HUES48 (cell line): ENCODE results near the gene MGLL.

Experiments used
- H3K27ac ChIP-seq: one replicate; pipeline ENCODE4 v1.7.0; 2013; ENCODE audit warnings: low read depth, low read length, inconsistent platforms
- H3K27me3 ChIP-seq: 2 replicates; pipeline ENCODE4 v1.6.1; 2013; ENCODE audit warnings: mild to moderate bottlenecking, low read length; ENCODE audit not compliant: control insufficient read depth, insufficient read depth
- H3K36me3 ChIP-seq: 2 replicates; pipeline ENCODE4 v1.6.1; 2013; ENCODE audit warnings: low read length; ENCODE audit not compliant: control insufficient read depth, insufficient read depth
- H3K4me1 ChIP-seq: 2 replicates; pipeline ENCODE4 v1.6.1; 2013; ENCODE audit warnings: mild to moderate bottlenecking, low read length; ENCODE audit not compliant: control insufficient read depth, insufficient read depth
- H3K4me3 ChIP-seq: 2 replicates; pipeline ENCODE4 v1.5.1; 2013; ENCODE audit warnings: mild to moderate bottlenecking, low read depth, low read length
- H3K9ac ChIP-seq: 2 replicates; pipeline ENCODE4 v1.6.1; 2013; ENCODE audit warnings: mild to moderate bottlenecking, low read depth, low read length, moderate library complexity
- H3K9me3 ChIP-seq: 2 replicates; pipeline ENCODE4 v1.6.1; 2013; ENCODE audit warnings: low read length; ENCODE audit not compliant: control insufficient read depth, insufficient read depth

MGLL gene

DNA sequence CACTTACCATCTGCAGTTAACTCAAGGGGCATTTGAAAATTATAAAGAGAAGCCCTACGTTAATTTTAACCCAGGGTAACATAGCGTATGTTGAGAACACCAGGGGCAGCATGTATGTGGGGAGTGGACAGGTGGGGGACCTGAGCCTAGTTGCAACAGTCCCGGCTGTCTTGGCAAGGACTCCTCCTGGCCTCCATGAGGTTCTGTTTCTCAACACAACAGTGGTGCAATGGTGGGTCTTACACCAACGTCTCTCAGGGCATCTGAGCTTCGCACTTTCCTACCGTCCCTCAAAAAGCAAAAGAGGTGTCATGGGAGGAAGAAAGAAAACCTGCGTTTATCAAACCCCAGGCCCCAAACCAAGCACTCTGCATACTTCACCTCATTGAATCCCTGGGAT, 50.6 kb downstream of the MGLL start:
- H3K27me3 ChIP-seq, result no peaks in the 10 kb centered on the region
- H3K9me3 ChIP-seq, result no peaks in the 10 kb centered on the region
- H3K36me3 ChIP-seq, result no peaks in the 10 kb centered on the region
- H3K4me1 ChIP-seq, result no peaks in the 10 kb centered on the region
- H3K9ac ChIP-seq, result no peak overlapping the region
- no peak overlapping the region for H3K27ac ChIP-seq
- H3K4me3 ChIP-seq, result no peak overlapping the region

DNA sequence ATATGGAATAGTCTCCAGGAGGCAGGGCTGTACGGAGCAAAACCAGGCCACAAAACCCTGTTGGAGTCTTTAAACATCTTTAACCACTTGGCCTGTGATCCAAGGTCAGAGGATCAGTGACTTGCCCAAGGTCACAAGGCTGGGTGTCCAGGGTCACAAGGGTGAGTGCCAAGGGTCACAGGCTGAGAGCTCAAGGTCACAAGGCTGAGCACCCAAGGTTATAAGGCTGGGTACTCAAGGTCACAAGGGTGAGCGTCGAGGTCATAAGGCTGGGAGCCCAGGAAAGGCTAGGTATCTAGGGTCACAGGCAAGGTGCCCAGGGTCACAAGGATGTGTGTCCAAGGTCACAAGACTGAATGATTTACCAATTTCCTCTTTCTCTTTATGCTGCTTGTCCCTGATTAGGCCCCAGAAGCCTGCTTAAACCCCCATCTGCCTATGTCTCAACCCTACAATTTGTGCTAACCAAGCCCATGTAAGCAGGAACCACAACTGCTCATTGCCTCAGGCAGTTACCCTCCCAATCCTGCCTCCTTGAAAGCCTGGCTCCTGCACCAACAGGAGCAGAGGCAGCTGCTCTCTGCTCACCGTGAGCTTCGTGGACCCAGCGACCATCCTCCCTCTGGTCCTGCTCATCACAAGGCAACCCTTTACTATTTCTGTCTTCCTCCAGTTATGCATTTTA, 51.5 kb downstream of the MGLL start:
- no peaks in the 10 kb centered on the region for H3K27me3 ChIP-seq
- no peaks in the 10 kb centered on the region for H3K9me3 ChIP-seq
- no peak overlapping the region for H3K9ac ChIP-seq
- H3K36me3 ChIP-seq, result no peaks in the 10 kb centered on the region
- no peak overlapping the region for H3K4me3 ChIP-seq
- H3K27ac ChIP-seq, result no peak overlapping the region
- H3K4me1 ChIP-seq, result no peaks in the 10 kb centered on the region

DNA sequence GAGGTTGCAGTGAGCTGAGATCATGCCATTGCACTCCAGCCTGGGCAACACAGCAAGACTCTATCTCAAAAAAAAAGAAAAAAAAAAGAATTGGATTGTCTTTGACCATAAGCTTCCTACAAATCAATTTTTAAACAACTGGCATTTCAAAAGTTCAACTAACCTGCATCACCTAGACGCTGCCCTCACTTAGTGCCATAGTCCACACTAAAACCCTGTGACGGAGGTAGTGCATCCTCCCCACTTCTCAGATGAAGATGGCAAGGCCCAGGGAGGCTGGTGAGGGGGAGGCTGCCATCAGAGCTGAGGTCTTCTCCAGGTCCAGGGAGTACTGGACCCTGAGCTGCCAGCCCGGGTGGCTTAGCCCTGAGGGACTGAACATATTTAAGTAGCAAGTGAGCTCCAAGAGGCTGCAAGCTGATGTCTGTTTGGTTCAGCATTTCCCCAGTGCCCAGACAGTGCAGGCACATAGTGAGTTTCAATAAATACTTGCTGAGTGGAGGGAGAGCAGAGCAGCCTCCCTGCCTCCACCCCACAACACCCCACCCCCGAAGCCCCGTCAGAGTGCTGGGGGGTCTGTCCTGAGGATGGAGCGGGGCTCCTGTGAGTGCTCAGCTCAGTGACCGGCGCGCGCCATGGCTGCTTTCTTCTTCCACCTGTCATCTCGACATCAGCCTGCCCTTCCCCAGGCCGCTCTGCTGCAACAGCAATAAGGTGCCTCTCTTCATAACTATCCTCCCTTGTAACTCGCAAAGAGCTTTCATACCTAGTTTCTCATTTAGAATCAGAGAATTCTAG, 52.8 kb downstream of the MGLL start:
- no peak overlapping the region for H3K9ac ChIP-seq
- no peaks in the 10 kb centered on the region for H3K9me3 ChIP-seq
- H3K4me1 ChIP-seq, result no peaks in the 10 kb centered on the region
- no peaks in the 10 kb centered on the region for H3K27me3 ChIP-seq
- H3K36me3 ChIP-seq, result no peaks in the 10 kb centered on the region
- no peak overlapping the region for H3K27ac ChIP-seq
- no peak overlapping the region for H3K4me3 ChIP-seq

DNA sequence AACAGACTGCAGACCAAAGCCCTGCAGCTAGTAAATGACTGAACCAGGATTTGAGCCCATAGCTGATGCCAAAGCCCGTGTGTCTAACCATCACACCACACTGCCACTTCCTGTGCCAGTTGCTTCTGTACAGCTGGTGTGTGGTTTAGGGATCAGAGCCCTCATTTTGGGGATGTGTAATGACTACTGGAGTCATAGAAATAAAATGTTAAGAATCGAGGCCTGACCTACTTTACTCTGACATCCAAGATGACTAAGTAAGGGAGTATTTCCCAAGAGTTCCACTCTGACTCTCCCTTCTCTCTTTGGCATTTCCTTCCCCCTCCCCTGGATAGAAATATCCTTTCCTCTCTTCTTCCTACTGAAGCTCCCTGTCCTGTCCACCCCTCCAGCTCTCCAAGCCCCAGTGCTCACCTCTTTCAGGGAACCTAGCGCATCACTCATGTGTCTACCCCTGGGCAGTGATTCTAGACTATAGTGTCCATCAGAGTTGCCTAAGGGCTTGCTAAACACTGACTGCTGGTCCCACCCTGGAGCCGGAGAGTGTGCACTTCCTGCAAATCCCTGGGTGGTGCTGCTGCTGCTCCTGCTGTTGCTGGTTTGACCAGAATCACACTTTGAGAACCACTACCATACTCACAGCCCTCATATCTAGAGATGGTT, 53.8 kb downstream of the MGLL start:
- H3K36me3 ChIP-seq, result no peaks in the 10 kb centered on the region
- H3K9ac ChIP-seq, result no peak overlapping the region
- no peaks in the 10 kb centered on the region for H3K27me3 ChIP-seq
- H3K27ac ChIP-seq, result no peak overlapping the region
- H3K9me3 ChIP-seq, result no peaks in the 10 kb centered on the region
- H3K4me1 ChIP-seq, result no peaks in the 10 kb centered on the region
- H3K4me3 ChIP-seq, result no peak overlapping the region

DNA sequence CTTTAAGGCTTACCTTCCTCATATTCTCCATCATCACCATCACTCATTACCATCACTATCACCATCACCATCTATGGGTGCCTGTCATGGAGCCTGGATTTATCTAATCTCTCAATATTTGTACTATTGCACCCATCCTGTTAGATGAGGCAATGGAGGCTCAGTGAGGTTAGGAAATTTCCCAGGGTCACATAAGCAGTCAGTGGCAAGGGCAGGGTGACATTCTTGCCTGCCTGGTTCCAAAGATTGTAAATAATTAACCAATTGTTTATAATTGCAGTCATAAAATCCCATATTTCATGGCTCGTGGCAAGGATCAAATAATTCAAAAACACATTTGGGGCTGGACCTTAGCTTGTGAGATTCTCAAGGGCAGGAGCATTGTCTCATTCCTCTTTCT, 55.2 kb downstream of the MGLL start:
- H3K27ac ChIP-seq, result no peak overlapping the region

DNA sequence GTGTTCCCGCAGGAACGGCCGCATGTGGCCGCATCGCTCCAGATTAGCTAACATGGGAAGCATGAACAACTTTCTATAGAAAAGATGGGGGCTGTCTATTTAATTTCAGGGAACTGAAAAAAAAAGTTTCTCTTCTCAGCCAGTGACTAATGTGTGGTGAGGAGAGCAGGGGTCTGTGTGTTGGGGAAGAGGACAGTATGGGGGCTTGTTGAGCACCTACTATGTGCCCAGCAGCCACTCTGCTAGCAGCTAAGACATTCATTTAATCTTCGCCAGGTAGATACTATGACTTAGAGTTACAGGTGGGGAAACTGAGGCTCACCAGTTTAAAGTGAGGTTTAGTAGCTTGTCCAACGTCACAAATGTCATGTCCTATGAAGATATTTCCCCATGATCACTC, 56.6 kb downstream of the MGLL start:
- Histone ChIP-seq H3K27ac (no peak overlapping the region), H3K4me1 (no peaks in the 10 kb centered on the region), H3K4me3 (no peak overlapping the region), H3K27me3 (no peaks in the 10 kb centered on the region), H3K9me3 (no peaks in the 10 kb centered on the region), H3K36me3 (no peaks in the 10 kb centered on the region), H3K9ac (no peak overlapping the region)

More for the DNA sequence above, 55.2 kb downstream of the MGLL start:
- Histone ChIP-seq H3K36me3 (no peaks in the 10 kb centered on the region), H3K9ac (no peak overlapping the region), H3K4me1 (no peaks in the 10 kb centered on the region), H3K4me3 (no peak overlapping the region), H3K27me3 (no peaks in the 10 kb centered on the region), H3K9me3 (no peaks in the 10 kb centered on the region)

DNA sequence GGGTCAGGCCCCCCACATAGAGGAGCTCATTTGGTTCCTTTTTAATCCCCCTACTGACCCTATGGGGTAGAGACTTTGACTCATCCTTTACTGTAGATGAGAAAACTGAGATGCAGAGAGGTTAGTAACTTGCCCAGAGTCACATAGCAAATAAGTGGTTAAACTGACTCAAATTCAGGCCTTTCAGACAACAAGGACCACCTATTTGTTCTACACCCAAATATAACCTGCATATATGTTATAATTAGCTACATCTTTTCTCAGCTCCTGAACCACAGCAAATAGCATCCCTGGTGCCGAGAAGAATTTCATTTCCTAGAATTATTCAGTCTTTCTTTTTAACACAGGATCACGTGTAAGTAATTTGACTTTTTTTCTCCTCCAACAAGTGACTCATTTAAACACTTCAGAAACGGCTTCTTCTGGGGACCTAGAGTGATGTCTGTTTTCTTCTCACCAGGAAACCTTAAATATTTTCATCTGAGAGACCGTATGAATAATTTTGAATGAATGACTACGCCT, 57.4 kb downstream of the MGLL start:
- Histone ChIP-seq H3K27ac (no peak overlapping the region), H3K4me3 (no peak overlapping the region), H3K27me3 (no peaks in the 10 kb centered on the region), H3K36me3 (no peaks in the 10 kb centered on the region), H3K9ac (no peak overlapping the region), H3K9me3 (no peaks in the 10 kb centered on the region), H3K4me1 (no peaks in the 10 kb centered on the region)

DNA sequence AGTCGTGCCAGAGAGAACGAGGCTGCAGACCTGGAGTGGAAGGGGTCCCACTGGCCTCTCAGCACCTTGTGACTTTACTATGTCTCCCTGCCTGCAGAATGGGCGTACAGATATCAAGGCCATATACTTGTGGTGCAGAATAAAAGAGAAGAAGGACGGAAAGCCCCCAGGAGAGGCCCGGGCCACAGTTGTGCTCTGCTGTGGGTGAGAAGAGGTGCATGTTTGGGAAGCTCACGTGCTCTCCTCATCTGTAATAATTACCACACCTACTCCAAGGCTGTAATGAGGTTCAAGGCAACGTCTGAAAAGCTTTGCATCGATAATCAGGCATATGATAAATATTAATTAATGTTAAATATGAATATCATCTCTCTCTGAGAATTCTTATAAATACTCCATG, 58.0 kb downstream of the MGLL start:
- Histone ChIP-seq H3K27me3 (no peaks in the 10 kb centered on the region), H3K4me1 (no peaks in the 10 kb centered on the region), H3K9ac (no peak overlapping the region), H3K27ac (no peak overlapping the region), H3K9me3 (no peaks in the 10 kb centered on the region), H3K36me3 (no peaks in the 10 kb centered on the region), H3K4me3 (no peak overlapping the region)

DNA sequence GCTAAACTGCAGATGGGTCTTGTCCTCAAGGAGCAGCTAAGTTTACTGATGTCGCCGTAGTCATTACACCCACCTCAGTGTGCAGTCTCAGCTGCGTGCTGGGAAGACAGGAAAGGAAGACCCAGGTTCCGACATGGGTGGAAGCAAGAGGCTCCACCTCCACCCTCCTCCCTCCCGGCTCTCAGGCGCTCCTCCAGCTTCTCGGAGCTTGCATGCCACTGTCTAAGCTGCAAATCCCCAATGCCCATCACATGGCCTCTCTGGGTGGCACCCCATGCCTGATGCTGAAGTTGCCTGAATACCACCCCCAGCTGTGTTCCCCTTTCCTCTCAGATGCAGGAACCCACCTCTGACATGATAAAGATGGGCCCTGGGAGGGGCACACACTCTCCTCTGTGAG, 58.5 kb downstream of the MGLL start:
- Histone ChIP-seq H3K9ac (no peak overlapping the region), H3K4me3 (no peak overlapping the region), H3K27me3 (no peaks in the 10 kb centered on the region), H3K9me3 (no peaks in the 10 kb centered on the region), H3K4me1 (no peaks in the 10 kb centered on the region), H3K36me3 (no peaks in the 10 kb centered on the region), H3K27ac (no peak overlapping the region)

DNA sequence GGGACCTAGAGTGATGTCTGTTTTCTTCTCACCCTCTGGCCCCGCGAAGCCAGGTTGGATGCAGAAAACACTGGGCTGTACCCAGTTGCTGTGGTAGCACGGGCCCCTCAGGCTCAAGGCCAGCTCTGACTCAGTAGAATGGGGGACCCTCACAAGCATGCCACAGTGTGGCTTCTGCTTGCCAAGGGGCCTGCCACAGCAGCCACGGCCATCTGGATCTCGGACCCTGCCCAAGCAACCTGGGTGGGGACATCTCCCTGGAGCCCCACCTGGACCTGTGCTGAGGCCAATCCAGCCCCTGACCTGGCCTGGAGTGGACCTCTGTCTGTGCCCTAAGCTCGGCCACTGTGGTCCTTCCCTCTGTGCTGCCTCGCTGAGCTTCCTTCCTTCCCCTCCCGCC, 59.0 kb downstream of the MGLL start:
- H3K9ac ChIP-seq, result no peak overlapping the region
- H3K27ac ChIP-seq, result no peak overlapping the region
- no peaks in the 10 kb centered on the region for H3K27me3 ChIP-seq
- H3K9me3 ChIP-seq, result no peaks in the 10 kb centered on the region
- no peaks in the 10 kb centered on the region for H3K4me1 ChIP-seq
- no peaks in the 10 kb centered on the region for H3K36me3 ChIP-seq
- H3K4me3 ChIP-seq, result no peak overlapping the region

DNA sequence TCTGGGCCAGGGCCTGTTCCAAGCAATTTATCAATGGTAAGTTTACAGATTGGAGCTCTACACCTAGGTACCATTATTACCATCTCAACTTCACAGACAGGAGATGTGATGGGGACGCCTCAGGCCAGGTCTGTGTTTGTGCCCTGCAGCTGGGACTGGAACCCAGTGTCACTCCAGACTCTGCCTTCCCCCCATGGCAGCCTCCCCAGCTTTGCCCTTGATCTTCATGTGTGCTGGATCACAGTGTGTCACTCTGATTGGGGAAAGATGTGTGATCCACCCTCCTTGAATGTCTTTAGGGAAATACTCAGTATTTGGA, 59.6 kb downstream of the MGLL start:
- H3K9me3 ChIP-seq, result no peaks in the 10 kb centered on the region
- no peaks in the 10 kb centered on the region for H3K4me1 ChIP-seq
- no peak overlapping the region for H3K27ac ChIP-seq
- no peak overlapping the region for H3K4me3 ChIP-seq
- H3K36me3 ChIP-seq, result no peaks in the 10 kb centered on the region
- H3K27me3 ChIP-seq, result no peaks in the 10 kb centered on the region
- H3K9ac ChIP-seq, result no peak overlapping the region
